K562 treated with DMSO at 1 percent for 24 hours (cell line): ENCODE results near the gene MFAP2. TPM values are rescaled to one million over a fixed set of nuclear protein-coding genes. Genes with fewer than 3 reads are reported as not detected.

Experiments used
- total RNA-seq: library from RNA; unstranded; fragments of 300-600 nt; gene quantifications from 2 replicates; pipeline ENCODE4 v1.2.3, GENCODE V29; 2022; ENCODE audit warnings: low read depth; ENCODE audit not compliant: insufficient read depth

MFAP2 gene
- total RNA-seq, result not detected in 2 replicates

DNA sequence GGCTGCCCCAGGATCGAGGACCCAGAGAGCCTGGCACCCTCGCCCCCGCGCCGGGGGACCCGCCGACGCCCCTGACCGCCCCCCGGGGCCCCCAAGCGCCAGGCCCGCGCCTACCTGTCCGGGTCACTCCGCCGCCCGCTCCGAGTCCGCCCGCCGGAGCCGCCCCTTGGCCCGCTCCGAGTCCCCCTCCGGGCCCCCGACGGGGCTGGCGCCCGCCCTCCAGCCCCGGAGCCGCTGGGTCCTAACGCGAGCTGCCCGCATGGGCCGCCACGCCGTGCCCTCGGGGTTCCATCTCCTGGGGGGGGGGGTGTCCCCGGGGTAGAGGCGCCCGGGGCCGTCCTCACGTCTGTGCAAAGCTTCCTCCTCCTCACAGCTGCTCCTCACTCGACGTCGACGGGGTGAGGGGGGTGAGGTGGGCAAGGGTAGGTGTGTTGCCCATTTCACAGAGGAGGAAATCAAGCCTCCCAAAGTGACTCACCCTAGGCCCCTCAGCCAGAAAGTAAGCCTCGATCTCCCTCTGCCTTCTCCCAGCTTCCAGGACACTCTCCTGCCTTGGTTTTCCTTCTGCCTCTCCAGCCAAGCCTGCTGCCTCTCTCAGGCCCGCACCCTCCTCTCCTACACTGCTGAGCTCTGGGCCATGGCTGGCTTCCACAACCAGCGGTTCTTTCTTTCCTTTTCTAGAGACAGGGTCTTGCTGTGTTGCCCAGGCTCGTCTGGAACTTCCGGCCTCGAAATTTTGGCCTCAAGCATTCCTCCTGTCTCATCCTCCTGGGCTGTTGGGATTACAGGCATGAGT, at the start of gene MFAP2:
MFAP2 (minus strand) TSS at position 148 of the 796 bp plus-strand sequence. CDS start 2,347 bp downstream, outside the sequence.

DNA sequence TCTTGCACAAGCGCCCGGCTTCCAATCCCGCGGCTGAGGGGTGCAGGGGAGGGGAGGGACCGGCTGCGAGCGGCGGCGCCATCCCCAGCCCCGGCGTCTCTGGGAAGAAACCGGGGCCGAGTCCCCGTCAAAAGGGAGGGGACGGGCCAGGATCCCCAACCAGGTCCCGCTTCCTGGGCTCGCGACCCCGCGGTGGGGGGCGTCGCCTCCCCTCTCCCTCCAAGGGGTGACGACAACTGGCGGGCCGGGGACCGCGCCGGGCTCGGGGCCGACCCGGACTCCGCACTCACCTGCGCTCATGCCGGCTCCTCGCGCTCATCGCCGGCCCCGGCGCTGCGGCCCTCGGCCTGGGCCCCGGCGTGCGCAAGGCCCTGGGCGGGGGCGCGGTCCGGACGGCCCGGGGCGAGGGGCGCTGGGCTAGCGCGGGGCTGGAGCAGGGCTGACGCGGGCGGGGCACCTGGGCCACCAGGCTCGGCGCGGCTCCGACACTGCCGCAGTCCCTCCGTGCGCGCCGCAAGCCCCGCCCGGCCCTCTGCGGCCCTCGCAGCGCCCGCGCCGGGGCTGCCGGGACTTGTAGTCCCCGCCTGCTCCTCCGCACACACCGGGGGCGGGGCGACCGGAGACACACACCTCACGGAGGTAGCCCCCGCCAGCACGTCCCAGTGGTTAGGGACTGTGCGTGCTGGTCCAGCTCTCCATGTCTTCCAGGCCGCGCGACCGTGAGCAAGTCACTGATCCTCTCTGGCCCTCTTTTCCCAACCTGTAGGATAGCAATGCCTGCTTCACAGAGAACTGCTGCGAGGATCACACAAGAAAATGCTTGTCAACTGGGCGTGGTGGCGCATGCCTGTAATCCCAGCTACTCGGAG, 31.3 kb upstream of the MFAP2 start, which contains the start of gene ATP13A2:
ATP13A2 (minus strand) TSS at position 490 of the 869 bp plus-strand sequence; CDS start at position 300, 190 bp downstream.

Other genes starting within 250 kb of the MFAP2 start
- not detected in 2 replicates for gene RNU1-4, start 240.1 kb downstream of the MFAP2 start, total RNA-seq
- not detected in 2 replicates for gene RNU1-2, start 84.6 kb downstream of the MFAP2 start, total RNA-seq
- gene CROCC, start 58.7 kb downstream of the MFAP2 start, total RNA-seq, result 18.7 and 19.5 TPM in 2 replicates
- gene ATP13A2, start 31.3 kb upstream of the MFAP2 start, total RNA-seq, result 98.3 and 109 TPM in 2 replicates
- gene SDHB, start 73.4 kb upstream of the MFAP2 start, total RNA-seq, result 163 and 176 TPM in 2 replicates
- 0.47 TPM in 1 of 2 replicates, not detected in the other for gene PADI2, start 138.8 kb upstream of the MFAP2 start, total RNA-seq
- not detected in 2 replicates for gene PADI1, start 224.5 kb upstream of the MFAP2 start, total RNA-seq